GM10266 (cell line): ENCODE measurements around the gene CYP51A1.

Experiments used
- DNase-seq: peaks from one replicate; pipeline ENCODE4 v3.0.0; 2012; ENCODE audit errors: extremely low spot score
- CTCF ChIP-seq: IDR thresholded peaks from 2 replicates; pipeline ENCODE4 v1.5.1; 2012; ENCODE audit warnings: mild to moderate bottlenecking, low read depth; ENCODE audit not compliant: control insufficient read depth, insufficient read depth; ENCODE audit errors: missing control alignments

The CYP51A1 gene

GRCh38 chr7:92064438-92065029 is 69.7 kb downstream of the CYP51A1 start:
- no peak for TF ChIP-seq CTCF
- DNase-seq, result no peak
